Tibial nerve (tissue), 3 donors: Measurements from ENCODE around the gene EEF2.

Experiments
- POLR2A ChIP-seq, 2 donors: fragments of 450-650 bp; IDR thresholded peaks; one replicate each; pipeline ENCODE4 v1.6.1; 2017; ENCODE audit warnings: antibody characterized with exemption in 2 of 2, mild to moderate bottlenecking in 2 of 2, moderate library complexity in 2 of 2
- TF ChIP-seq, protein P1 (sequence below), 5 experiments: fragments of 200-600 bp in 3 of 5; fragments of 450-650 bp in 2 of 5; sonication (generic) in 3 of 5; IDR thresholded peaks; one replicate each; pipeline ENCODE4 v1.5.1; 2016 to 2019; ENCODE audit warnings: antibody characterized with exemption in 5 of 5, mild to moderate bottlenecking in 3 of 5, moderate library complexity in 2 of 5

DNA sequence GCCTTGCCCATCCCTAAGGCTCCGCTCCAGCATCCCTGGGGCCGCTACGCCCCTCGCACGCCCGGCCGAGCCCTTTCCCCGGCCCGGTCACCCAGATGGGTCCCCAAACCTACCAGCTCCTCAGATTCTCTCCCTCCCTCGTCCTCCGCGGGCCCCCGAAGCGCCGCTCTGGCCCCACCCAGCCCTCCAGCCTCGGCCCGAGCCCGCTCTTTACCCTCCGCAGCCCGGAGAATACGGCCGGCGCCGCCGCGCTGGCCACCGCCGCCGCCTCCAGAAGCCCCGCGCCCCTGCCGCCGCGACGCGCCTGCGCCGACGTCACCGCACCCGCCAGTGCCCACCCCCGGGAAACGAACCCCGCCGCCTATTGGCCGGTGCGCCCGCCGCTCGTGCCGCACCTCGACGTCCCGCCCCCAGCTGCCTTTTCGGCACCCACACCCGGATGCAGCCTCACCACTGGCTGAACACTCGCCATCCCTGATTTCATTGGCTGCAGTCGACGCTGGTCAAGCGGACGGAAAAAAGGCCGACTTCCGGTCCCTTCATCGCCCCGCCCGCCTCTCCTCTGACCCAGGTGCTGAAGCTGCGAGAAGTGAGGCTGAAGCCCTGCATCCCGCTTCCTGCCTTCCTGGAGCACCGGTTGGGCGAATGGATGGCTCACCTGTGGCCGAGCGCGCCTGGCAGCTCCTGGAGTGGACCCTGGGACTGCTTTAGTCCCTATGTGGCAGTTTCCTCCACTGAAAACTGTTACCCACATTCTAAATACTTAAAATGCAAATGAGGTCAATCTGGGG is 14.3 kb downstream of the EEF2 start, which contains the start of gene DAPK3:
- TF ChIP-seq, protein P1, sequence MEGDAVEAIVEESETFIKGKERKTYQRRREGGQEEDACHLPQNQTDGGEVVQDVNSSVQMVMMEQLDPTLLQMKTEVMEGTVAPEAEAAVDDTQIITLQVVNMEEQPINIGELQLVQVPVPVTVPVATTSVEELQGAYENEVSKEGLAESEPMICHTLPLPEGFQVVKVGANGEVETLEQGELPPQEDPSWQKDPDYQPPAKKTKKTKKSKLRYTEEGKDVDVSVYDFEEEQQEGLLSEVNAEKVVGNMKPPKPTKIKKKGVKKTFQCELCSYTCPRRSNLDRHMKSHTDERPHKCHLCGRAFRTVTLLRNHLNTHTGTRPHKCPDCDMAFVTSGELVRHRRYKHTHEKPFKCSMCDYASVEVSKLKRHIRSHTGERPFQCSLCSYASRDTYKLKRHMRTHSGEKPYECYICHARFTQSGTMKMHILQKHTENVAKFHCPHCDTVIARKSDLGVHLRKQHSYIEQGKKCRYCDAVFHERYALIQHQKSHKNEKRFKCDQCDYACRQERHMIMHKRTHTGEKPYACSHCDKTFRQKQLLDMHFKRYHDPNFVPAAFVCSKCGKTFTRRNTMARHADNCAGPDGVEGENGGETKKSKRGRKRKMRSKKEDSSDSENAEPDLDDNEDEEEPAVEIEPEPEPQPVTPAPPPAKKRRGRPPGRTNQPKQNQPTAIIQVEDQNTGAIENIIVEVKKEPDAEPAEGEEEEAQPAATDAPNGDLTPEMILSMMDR (IDR thresholded peaks at IDR 0.05): peak in 3 of 5 experiments; percentile 29 to 74 (median 72)
- peak; percentile 94 to 98 for TF ChIP-seq POLR2A (IDR thresholded peaks at IDR 0.05)
